Measurements from ENCODE around the gene ILDR1.

GRCh38 chr3:121948641-121949040 is 73.4 kb downstream of the ILDR1 start:
- TF ChIP-seq, protein P1, sequence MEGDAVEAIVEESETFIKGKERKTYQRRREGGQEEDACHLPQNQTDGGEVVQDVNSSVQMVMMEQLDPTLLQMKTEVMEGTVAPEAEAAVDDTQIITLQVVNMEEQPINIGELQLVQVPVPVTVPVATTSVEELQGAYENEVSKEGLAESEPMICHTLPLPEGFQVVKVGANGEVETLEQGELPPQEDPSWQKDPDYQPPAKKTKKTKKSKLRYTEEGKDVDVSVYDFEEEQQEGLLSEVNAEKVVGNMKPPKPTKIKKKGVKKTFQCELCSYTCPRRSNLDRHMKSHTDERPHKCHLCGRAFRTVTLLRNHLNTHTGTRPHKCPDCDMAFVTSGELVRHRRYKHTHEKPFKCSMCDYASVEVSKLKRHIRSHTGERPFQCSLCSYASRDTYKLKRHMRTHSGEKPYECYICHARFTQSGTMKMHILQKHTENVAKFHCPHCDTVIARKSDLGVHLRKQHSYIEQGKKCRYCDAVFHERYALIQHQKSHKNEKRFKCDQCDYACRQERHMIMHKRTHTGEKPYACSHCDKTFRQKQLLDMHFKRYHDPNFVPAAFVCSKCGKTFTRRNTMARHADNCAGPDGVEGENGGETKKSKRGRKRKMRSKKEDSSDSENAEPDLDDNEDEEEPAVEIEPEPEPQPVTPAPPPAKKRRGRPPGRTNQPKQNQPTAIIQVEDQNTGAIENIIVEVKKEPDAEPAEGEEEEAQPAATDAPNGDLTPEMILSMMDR (IDR thresholded peaks at IDR 0.05; ENCODE audit: insufficient read depth, low read length, poor library complexity, severe bottlenecking): no peak
- TF ChIP-seq EZH2phosphoT487 (conservative IDR thresholded peaks at IDR 0.05; ENCODE audit: low read length): no peak
